Heart left ventricle (tissue), 13 donors: Measurements from ENCODE around the gene TMEM236.

Source experiments
- CTCF ChIP-seq, 12 donors: fragments of 200-600 bp; sonication (generic) in 4 of 12; IDR thresholded peaks; one replicate each; pipeline versions ENCODE4 v1.5.0 to v1.8.0; 2018 to 2022; ENCODE audit warnings: antibody characterized with exemption in 12 of 12, mild to moderate bottlenecking in 5 of 12
- POLR2A ChIP-seq, 2 donors: fragments of 450-650 bp; IDR thresholded peaks; one replicate each; pipeline ENCODE4 v1.6.1; 2017; ENCODE audit warnings: antibody characterized with exemption in 2 of 2, mild to moderate bottlenecking in 2 of 2, moderate library complexity in 2 of 2
- donor health status: ischemic (EF 13 %, LVEDD 7.1; RV severe dilation, severe dysfunction).
- donor health status: DM: no; HTN: yes; CAD: no.
- donor health status: DM: no; HTN: no; CAD: no.
- donor health status: ischemic (EF 25% LVEDD 6.9; RV normal size, moderate dysfunction).
- donor health status: ischemic (EF 25% LVEDD 5.7; RV mildly dilated, moderate dysfunction).
- donor health status: ischemic (EF 35%, LVEDD 5.7; RV mildly dilated, moderate dysfunction).
- donor health status: nonischemic (EF 11% LVEDD 7.7; RV severe dilation, severe dysfunction).
- donor health status: DM: yes; HTN: yes; CAD: no.
- donor health status: PGD.
- donor health status: ischemic (EF 29% LVEDD 5.4; RV normal size, mild dysfunction).
- donor health status: nonischemic (EF 23%, LVEDD 6.1; RV moderate dilation, normal function).

- no peak for TF ChIP-seq CTCF (IDR thresholded peaks at IDR 0.05)
- TF ChIP-seq POLR2A (IDR thresholded peaks at IDR 0.05): no peak
Measured at GRCh38 chr10:17779784-17780183, 27.8 kb downstream of the TMEM236 start.
